GM21737 (cell line): ENCODE measurements around the gene GPLD1.

Source experiments
- ATAC-seq: cut with Tn5 transposase; IDR thresholded peaks from one replicate; pipeline ENCODE4 v1.9.1; 2021; ENCODE audit warnings: mild to moderate bottlenecking, moderate library complexity; ENCODE audit not compliant: unreplicated experiment

Gene GPLD1

GRCh38 chr6:24458941-24459340, 30.4 kb downstream of the GPLD1 start:
- no peak for ATAC-seq

DNA sequence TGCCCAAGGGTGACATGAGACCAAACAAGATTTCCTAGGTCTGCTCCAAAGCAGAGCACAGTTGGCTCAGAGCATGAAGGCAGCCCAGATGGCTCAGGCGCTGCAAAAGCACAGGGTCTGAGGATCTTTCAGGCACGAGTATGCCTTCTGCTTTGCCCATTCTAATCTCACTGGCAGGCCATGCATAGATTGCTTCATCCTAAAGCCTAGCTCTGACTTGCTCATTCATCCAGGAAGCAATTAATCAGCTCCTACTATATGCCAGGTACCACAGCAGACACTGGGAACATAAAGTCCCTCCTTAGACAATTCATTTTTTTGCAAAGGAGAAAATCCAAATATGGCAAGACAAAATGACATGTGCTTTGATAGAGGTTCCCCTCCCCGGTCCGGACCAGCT, 31.2 kb downstream of the GPLD1 start:
- ATAC-seq, result no peak

- ATAC-seq, result no peak
Observed at GRCh38 chr6:24455061-24455460, 34.3 kb downstream of the GPLD1 start.

- ATAC-seq, result no peak
Observed at GRCh38 chr6:24454452-24454851, 34.9 kb downstream of the GPLD1 start.

- ATAC-seq, result no peak
Observed at GRCh38 chr6:24453921-24454320, 35.5 kb downstream of the GPLD1 start.

GRCh38 chr6:24451581-24452388, 37.6 kb downstream of the GPLD1 start:
- ATAC-seq, result no peak

DNA sequence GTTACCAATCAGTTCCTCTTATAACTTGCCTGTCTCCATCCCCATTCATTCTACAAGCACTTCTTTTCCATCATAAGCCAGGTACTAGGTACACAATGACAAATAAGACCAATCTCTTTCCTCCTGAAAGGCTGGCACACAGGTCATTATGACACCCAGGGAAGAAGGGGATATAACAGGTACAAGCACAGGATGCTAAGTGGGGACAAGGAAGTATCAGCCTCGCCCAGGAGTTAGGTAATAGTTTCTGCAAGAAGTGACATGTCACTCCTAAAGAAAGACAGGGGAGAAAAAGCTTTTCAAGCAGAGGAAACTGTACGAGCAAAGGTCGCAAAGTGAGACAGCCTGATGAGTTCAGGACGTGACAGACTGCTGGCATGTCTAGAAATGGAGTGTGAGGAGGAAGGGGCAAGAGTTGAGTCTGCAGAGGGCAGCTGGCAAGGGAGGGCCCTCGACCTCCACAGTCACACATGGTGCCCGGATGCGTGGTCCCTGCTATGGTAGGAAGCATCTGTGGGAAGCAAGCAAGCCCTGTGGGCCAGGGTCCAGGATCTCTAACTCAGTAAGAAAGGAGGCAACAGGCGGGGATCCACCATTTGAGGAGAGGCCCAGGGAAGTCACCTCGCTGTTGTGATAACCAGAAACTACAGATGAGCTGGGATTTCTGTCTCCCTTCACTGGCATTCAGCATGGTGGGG, 40.4 kb downstream of the GPLD1 start:
- ATAC-seq, result no peak

- ATAC-seq, result no peak
Observed at GRCh38 chr6:24448396-24448795, 41.0 kb downstream of the GPLD1 start.

DNA sequence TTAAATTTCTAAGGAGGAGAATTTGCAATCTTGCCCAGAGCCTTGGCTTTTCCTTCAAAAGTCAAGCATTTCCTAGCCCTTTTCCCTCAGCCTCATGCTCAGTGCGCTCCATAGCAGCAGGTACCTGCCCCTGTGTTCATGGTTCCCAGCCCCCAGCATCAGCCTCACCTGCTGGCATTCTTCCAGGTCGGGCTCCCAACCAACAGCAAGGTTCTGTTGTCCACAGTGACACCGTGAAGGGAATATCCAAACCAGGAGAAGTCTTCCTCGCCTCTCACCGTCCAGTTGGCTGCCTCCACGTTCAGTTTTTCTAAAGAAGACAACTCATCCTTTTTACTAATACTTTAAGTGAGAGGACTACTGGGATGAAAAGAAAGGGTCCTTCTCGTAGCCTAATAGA, 42.7 kb downstream of the GPLD1 start:
- ATAC-seq, result no peak

DNA sequence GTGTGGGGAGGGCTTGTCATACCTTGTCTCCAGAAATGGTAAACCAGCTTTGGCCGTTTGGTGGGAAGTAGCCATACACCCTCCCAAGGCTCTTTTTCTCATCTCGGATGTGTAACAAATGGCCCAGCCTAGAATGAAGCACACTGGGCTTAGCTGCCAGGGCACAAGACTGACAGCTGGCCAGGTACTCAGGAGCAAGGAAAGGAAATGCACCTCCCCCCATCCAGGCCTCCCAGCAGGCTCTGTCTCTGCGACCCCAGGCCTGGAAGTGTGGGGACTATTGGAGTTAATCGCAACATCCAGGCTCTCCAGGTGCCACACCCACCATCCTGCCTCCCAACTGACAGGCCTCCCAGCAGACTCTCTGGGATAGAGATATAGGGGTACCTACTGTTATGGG, 43.7 kb downstream of the GPLD1 start:
- no peak for ATAC-seq

DNA sequence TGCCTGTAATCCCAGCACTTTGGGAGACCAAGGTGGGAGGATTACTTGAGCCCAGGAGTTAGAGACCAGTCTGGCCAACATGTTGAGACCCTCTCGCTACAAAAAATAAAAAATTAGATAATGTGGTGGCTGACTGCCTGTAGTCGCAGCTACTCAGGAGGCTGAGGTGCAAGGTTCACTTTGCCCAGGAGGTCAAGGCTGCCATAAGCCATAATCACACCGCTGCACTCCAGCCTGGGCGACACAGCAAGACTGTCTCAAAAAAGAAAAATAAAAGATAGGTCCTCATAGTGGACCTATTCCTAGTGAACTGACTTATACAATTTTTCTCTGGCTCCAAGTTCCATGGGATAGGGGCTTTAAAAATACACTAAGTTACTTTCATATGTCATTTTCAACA, 44.8 kb downstream of the GPLD1 start:
- no peak for ATAC-seq

GRCh38 chr6:24441599-24441904, 47.8 kb downstream of the GPLD1 start:
- no peak for ATAC-seq

- no peak for ATAC-seq
Observed at GRCh38 chr6:24440897-24441598, 48.3 kb downstream of the GPLD1 start.

DNA sequence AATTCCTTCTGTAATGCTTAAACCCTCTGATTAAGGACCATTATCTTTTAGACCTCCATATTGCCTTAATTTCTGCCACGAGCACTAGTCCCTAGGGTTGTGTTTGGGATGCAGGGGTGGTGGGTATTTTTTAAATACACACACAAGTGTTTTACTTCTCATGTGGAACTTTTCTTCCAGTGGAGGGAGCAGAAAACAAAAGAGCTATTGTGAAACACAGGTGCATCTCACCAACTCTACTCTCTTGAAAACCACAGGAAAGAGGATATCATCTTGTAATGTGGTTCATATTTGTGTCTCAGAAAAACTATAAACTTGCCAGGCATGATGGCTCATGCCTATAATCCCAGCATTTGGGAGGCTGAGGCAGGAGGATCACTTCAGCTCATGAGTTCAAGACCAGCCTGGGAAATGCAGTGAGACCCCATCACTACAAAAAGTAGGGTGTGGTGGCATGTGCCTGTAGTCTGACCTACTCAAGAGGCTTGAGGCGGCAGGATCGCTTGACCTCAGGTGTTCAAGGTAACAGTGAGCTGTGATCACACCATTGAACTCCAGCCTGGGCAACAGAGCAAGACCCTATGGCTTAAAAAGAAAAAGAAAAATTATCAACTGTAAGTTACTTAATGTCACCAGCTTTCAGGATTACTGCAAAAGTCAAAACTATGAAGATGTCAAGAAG, 49.4 kb downstream of the GPLD1 start:
- no peak for ATAC-seq

DNA sequence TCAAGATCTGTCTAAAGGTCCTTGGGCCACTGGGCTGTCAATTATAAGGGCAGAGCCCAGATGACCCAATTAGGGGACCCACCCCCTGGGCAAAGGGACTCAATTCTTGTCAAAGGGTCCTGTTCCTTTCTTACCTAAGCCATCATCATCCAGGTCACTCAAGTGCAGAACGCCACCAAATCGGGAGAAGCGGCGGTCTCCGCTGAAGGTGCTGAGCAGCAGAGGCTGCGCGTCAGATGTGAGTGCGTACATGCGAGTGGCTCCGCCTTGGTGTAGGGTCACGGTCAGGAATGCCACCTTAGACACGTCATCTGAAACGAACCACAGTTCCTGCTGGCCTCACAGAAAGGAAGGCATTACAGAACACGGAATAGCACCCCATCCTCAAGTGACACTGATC, 52.4 kb downstream of the GPLD1 start:
- no peak for ATAC-seq

GRCh38 chr6:24432611-24433010, 56.8 kb downstream of the GPLD1 start:
- ATAC-seq, result no peak

DNA sequence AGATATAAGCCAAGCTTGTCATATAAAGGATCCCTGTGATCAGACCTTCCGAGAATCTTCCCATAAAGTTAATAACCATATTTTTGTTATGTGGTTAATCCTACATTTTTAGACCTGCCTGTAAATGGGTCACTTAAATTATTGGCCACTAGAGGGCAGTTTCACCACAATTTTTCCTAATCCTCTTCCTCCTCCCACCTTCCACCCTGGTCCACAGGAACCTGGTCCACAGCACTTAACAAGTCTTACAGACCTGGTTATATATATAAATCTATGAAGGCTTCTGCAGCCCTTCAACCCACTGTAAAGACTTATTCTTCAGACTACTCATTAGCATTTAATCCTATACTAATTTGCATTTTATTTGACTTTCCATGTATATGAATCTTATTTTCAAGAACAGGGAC, 58.3 kb downstream of the GPLD1 start:
- no peak for ATAC-seq

DNA sequence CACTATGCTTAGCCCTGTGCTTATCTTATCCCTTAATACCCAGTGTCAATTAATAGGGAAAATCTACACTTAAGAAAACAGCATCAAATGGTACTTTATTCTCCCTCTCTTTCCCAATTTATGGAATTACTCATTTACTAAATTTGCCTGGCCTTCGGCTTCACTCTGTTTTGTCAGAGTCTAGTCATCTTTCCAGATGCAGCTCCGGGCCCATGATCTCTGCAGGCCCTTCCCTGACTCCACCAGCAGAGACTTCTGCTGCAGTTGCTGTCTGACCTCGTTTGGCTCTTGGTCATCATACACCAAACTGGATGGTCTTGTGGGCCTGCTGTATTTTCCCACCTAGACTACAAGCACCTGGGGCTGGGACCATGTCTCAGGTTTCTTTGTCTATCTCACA, 59.3 kb downstream of the GPLD1 start:
- no peak for ATAC-seq

DNA sequence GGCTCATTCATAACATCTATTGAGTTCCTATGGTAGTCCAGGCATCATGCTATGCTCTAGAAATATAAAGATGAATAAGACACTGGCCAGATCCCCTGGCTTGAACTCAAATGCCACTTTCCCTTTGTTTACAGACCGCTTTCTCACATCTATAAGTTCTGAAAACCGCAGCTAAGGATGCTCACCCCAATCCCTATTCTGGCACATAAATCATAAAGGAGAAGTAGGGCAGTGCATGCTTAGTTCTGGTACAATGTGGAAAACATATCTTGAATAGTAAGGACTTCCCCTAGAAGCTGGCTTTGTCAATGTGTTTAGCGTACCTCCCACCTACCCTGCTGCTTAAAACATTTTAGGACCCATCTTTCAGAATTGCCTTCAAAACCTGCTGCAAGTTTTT, 60.2 kb downstream of the GPLD1 start:
- no peak for ATAC-seq

DNA sequence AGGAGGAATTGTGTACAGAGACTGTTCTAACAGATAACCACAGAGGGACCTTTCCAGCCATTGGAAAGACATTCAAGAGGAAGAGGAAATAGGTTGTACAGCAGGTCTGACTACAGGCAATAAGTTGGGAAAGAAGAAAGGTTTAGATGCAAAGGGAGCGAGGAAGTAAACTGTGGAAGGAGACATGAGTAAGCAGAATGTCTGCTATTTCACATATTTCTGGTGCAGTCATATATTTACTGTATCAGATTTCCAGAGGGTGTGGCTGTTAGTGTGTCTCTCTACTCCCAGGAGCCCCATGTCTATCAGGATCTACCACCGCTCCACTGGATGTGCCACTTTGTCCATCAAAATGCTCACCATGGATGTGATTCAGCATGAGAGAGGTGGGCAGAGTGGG, 60.8 kb downstream of the GPLD1 start:
- no peak for ATAC-seq

GRCh38 chr6:24426729-24427446, 62.5 kb downstream of the GPLD1 start:
- no peak for ATAC-seq
